Measurements from ENCODE around the gene NRARP.

NRARP gene

GRCh38 chr9:137299203-137299565, 2.9 kb downstream of the NRARP start:
- no peaks in the 10 kb centered on the region for H3K36me3 ChIP-seq (ENCODE audit: control insufficient read depth in 2 of 2, insufficient read depth in 1 of 2, low read length in 2 of 2)
- POLR2A ChIA-PET, result interaction anchor here (0.5 to 1.9 kb wide), 3 partner anchors 12 to 124 kb away, joined by 3 to 4 read pairs (median 3); partner anchors contain the start of gene EXD3
- CTCF ChIA-PET, result interaction anchor here (0.6 to 4.9 kb wide), 2 partner anchors 12 to 132 kb away, joined by 3 to 21 read pairs; no protein-coding TSS in a partner anchor
- H3K27ac ChIP-seq (ENCODE audit: extremely low read depth, low read depth, low read length), result no peak overlapping the region
- H3K4me1 ChIP-seq (ENCODE audit: control insufficient read depth, insufficient read depth, low read length), result peaks cover 15% of the 10 kb centered on the region
- peak overlapping the region; percentile 20; the same call in 1 of the 2 replicates for H3K4me3 ChIP-seq (ENCODE audit: low read depth, low read length)
- H3K9me3 ChIP-seq (ENCODE audit: control insufficient read depth, insufficient read depth, low read depth, low read length), result no peaks in the 10 kb centered on the region
- TF ChIP-seq ZNF747 (tag by site-specific recombination; IDR thresholded peaks at IDR 0.05), result no peak
- TF ChIP-seq ZNF530 (tag by site-specific recombination; IDR thresholded peaks at IDR 0.05; ENCODE audit: low read depth), result no peak
- no peak for TF ChIP-seq ZNF26 (tag by site-specific recombination; IDR thresholded peaks at IDR 0.05)
- no peak for TF ChIP-seq ZNF488 (tag by site-specific recombination; IDR thresholded peaks at IDR 0.05)
- no peak for TF ChIP-seq ZNF639 (tag by site-specific recombination; IDR thresholded peaks at IDR 0.05)
- TF ChIP-seq ZNF423 (tag by site-specific recombination; IDR thresholded peaks at IDR 0.05), result peak; percentile 29; the same call in 1 of the 2 replicates
- peak; percentile 13 for TF ChIP-seq ZBTB26 (tag by site-specific recombination; optimal IDR thresholded peaks at IDR 0.05)
- no peak for TF ChIP-seq ZNF48 (tag by site-specific recombination; IDR thresholded peaks at IDR 0.05)
- TF ChIP-seq BCL11B (tag by site-specific recombination; IDR thresholded peaks at IDR 0.05; ENCODE audit: low read depth), result no peak
- no peak for TF ChIP-seq ZNF398 (tag by site-specific recombination; IDR thresholded peaks at IDR 0.05)
- peak; percentile 99 for TF ChIP-seq GLIS1 (tag by site-specific recombination; IDR thresholded peaks at IDR 0.05)
- no peak for TF ChIP-seq SCRT1 (tag by site-specific recombination; IDR thresholded peaks at IDR 0.05; ENCODE audit: borderline replicate concordance)
- no peak for TF ChIP-seq WT1 (tag by site-specific recombination; IDR thresholded peaks at IDR 0.05)
- no peak for TF ChIP-seq ZNF645 (tag by site-specific recombination; IDR thresholded peaks at IDR 0.05)
- TF ChIP-seq ZNF600 (tag by site-specific recombination; IDR thresholded peaks at IDR 0.05), result 0 out of 2 replicates have a peak, but pooled peaks have one; percentile 36
- no peak for TF ChIP-seq ZNF518A (tag by site-specific recombination; conservative IDR thresholded peaks at IDR 0.05; ENCODE audit: low read depth)
- TF ChIP-seq ZNF341 (tag by site-specific recombination; IDR thresholded peaks at IDR 0.05; ENCODE audit: low read depth), result no peak
- no peak for TF ChIP-seq ZNF596 (tag by site-specific recombination; IDR thresholded peaks at IDR 0.05)
- peak; percentile 72 for TF ChIP-seq GLIS2 (tag by site-specific recombination; IDR thresholded peaks at IDR 0.05)
